COR-L47 (cell line): ENCODE measurements around the gene ZNF565.
"Not testable (repeated sequence)": the region's sequence is repeated elsewhere in the genome, so short reads cannot be mapped to it uniquely, and the experiment has no call there.

Experiments used
- DNase-seq: peaks from one replicate; lab custom pipeline; 2025; lab: John Stamatoyannopoulos, UW

ZNF565 gene

DNA sequence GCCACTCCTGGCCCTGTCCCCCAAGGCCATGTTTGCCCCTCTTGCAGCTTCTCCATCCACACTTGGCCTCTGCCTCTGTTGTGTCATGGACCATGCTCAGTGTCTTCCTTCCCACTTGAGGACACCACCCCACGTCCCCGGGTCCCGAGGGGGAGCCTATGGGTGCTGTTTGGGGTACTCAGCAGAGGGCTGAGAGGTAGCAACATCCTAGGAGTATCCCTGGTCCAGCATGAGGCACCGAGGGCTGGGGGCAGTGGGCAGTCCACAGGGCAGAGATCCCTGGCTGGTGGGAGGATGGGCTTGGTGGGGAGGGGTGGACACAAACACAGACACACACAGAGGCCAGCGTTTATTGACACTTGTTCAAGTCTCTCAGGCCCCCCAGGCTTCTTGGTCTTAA lies 63.9 kb downstream of the ZNF565 start:
- no peak for DNase-seq

- DNase-seq: no peak
These were observed 64.6 kb downstream of the ZNF565 start for GRCh38 chr19:36149673-36150406.

DNA sequence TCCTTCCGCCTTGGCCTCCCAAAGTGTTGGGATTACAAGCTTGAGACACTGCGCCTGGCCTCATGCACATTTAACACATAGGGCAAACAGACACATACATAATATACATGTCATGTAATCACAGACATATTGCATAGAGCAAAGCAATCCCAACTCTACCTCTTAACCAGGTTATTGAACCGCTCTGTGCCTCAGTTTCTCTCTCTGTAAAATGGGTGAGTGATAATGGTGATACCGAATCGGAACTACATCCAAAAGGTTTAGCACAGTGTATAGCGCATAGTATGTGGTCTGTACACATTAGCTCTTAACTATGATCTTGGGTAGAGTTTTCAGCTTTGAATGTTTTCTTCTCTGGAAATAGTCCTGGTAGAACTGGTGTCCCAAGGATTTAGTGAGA lies 69.8 kb downstream of the ZNF565 start:
- no peak for DNase-seq

- DNase-seq: no peak
These were observed 72.0 kb downstream of the ZNF565 start for GRCh38 chr19:36142496-36142895.

GRCh38 chr19:36142046-36142445 lies 72.4 kb downstream of the ZNF565 start:
- DNase-seq: no peak

- peak; percentile 71 for DNase-seq
These were observed 73.2 kb downstream of the ZNF565 start for GRCh38 chr19:36141039-36141927.

DNA sequence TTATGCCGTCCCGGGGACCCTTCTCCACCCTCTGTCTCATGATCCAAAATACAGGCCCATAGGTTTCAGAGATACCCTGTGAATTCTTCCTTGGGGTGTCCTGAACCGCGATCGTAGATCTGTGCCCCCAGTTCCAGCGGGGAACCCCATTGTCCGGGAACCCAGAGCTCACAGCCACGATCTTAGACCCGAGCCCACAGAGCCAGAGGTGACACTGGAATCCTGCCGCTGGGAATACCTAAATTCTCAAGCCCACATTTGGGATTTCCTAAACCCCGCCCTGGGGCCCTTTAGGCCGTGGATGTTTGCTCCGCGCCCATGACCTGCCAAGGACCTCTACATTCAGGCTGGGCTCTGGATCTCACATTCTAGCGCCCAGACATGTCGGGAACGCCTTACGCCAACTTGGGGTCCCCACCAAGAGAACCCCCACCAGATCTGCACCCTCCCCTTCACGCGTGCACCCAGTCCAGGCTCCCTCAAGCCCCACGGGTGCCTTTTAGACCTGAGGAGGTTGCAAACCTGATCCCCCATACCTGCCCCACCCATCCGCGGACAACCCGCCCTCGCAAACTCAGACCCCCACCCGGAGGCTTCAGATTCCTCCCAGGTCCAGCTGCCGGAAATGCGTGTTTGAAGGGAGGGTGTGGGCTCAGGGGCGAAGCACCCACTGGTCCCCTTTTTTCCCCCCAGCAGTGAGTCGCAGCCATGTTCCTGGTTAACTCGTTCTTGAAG lies 74.0 kb downstream of the ZNF565 start:
- DNase-seq: peak; percentile 72

DNA sequence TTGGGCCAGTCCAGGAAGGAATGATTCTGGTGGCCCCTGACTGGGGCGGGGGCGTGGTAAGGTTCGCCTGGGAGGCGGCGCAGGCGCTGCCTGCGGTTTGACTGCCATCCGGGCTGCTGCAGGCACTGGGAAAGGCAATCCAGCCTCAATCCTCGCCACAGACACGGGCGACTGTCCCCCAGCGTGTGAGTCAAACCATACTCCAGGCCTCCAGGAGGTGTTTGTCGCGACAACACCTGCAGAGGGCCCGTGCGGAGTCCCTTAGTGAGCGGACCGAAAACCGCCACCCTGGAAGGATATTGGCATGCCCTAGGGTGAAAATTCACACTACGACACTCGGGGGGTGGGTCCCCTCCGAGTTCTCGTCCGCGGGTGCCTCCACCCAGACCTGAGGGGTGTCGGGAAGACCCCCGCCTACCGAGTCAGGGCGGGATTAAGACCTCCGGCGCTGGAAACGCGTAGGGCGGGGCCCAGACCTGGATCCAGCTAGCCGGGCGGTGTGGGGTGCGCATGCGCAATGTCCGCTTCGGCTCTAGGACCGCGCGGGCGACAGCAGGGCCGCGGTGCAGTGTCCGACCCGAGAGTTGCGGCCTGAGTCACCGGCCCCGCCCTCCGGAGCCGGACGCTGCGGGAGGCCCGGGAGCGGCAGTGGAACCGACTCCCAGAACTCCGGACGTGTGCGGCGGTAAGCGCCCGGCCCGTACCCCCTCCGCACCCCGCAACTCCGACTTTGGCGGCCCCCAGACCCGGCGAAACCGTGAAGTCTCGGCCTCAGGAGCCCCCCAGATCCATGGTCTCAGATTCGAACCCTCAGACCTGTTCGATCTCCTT lies 74.8 kb downstream of the ZNF565 start, which contains the start of gene CAPNS1:
Gene CAPNS1, plus strand, starts transcription at position 594 of the 831 bp plus-strand sequence. CDS start 946 bp downstream, outside the sequence.
- DNase-seq: peak; percentile 96

DNA sequence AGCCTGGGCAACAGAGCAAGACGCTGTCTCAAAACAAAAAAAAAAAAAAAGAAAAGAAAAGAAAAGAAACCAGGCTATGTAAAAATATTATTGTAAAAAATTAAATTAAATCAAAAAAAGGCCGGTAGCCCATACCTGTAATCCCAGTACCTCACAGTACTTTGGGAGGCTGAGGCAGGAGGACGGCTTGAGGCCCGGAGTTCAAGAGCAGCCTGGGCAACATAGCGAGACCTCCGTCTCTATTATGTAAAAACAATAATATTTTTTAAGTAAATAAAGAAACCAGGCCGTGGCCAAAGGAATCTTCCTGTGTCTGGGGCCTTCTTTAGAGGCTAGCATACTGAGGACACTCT lies 75.4 kb downstream of the ZNF565 start:
- DNase-seq: no peak

DNA sequence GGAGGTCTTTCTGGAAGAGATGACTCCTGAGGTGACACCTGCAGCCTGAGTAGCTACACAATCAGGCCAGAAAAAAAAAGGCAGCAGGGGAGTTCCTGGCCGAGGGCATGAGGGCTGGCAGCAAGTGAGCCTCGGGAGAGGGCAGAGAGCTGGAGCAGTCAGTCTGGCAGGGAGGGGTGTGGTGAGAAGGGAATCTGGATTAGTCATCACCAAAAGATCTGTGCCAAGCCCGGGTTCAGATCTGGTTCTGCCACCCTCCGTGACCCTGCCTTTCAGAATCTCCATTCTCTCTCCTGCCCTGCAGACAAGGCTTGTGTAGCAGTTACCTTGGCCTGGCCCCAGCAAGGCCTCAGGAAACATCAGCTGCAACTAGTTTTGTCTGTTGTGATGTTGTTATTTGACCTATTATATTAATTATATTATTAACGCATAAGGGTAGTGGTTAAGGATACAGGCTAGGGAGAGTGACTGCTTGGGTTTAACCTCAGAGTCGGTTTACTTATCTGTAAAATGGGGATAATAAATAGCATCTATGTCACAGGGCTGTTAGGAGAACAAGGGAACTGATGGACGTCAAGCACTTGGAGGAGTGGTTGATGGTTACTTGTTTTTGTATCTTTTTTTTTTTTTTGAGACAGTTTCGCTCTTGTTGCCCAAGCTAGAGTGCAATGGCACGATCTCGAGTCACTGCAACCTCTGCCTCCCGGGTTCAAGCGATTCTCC lies 77.3 kb downstream of the ZNF565 start:
- DNase-seq: peak; percentile 19

- DNase-seq: not testable (repeated sequence)
These were observed 79.6 kb downstream of the ZNF565 start for GRCh38 chr19:36134867-36135266.
